Endometrium (tissue), 2 donors: ENCODE measurements around the gene TCF25.

Source experiments
- FAIRE-seq: peaks from 2 replicates; lab custom pipeline; 2012; peaks lifted over from hg19 to GRCh38; lab: Jason Lieb, UNC
- donor health status: control.
- donor health status: control.

Gene TCF25

DNA sequence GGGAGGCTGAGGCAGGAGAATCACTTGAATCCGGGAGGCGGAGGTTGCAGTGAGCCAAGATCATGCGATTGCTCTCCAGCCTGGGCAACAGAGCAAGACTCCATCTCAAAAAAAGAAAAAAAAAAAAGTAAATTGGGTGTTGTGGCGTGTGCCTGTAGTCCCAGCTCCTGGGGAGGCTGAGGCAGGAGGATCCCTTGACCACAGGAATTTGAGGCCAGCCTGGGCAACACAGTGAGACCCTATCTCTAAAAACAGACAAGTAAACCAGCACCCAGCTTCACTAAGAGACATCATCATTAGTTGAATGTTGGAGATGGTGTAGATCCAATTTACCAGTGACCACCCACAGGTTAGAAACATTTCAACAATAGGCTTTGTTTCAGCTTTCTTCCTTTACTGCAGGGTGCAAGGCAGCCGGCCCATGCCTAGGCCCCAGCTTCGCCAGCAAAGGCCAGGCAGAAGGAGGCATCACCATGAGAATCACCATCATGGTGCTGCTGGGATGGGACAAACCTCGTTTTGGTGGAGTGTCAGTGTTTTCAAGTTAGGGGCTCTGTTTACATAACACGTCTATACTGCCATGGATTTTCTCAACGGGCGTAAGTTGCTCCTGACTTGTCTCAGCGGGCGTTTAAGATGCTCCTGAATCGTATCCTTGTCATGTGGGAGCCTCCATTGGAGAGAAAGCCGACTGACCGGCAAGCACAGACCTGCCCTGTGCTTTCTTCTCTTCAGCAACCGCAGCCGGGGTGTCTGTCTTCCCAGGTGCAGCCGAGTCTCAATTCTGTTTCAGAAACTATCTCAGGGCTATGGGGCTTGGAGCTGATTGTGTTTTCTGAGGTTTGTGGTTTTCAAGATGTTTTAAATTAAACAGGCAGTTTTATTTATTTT lies 7.3 kb downstream of the TCF25 start:
- no peak for FAIRE-seq

GRCh38 chr16:89881368-89881730 lies 8.0 kb downstream of the TCF25 start:
- FAIRE-seq: no peak

- no peak for FAIRE-seq
Measured at GRCh38 chr16:89883346-89884040, 10.1 kb downstream of the TCF25 start.

DNA sequence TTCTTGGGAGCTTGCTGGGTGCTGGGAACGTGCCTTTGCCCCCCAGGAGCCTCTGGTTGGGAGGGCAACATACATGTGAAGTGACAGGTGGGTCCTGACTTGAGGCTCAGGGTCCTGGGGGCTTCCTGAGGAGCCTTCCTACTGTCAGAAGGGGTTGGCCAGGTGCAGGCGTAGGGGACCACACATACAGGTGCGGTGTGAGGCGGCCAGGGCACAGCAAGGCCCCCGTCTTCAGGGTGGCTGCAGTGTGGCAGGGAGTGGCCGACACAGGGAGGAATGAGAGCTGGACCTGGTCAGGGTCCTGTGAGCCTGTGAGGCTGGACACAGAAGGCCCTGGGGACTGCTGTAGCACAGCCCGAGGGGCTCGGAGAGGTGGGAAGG lies 10.6 kb downstream of the TCF25 start:
- no peak for FAIRE-seq

- no peak for FAIRE-seq
Measured at GRCh38 chr16:89887243-89887642, 13.9 kb downstream of the TCF25 start.

DNA sequence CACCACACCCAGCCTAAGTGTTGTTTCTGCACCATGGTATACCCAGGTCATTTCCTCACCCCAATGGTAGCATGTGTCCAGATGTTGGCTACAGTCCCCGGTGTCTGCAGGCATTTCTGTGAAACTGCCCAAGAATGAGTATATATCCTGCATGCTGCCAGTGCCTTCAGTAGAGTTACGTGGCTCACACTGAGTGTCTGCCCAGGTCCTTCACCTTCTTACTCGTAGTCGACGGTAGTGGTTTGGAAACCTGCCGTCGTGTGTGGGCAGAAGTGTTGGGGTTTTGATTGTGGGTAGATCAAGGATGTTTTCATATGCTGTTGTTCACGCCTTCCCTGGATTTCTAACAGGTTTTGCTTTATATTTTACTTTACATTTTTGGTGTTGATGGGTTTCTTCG lies 16.8 kb downstream of the TCF25 start:
- FAIRE-seq: no peak

DNA sequence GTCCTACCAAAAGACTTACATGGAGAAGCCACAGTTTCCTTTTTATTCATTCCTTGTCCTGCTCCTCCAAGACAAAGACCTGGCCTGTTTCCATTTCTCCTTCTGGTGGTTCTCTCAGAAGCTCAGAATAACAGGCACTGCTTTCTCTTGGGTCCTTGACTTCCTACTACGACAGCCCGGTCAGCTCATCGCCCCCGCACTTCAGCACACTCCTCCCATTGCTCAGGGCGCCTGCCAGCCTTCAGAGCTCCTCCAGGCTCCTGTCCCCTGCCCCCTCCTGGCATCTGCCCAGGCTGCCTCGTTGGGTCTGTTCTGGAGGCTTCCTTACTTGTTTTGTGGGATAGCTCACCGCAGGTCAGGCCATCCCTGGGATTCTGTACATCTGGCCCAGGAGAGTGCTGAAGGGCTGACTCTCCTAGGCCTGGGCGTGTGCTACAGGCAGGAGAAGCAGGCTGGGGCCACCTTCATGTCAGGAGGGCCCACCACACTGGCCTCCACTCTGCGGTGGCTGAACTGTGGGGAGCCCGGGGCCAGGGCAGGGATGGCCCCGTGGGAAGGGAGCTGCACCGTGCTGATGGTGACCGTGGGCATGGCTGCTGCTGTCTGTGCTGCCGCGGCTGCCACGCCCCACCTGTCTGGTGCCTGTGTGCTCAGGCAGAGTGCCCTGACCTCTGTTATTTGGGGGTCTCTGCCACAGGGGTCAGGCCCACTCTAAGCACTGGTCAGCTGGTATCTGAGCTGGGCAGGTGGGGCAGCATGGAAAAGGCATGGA lies 17.7 kb downstream of the TCF25 start:
- no peak for FAIRE-seq

GRCh38 chr16:89892055-89892630 lies 18.8 kb downstream of the TCF25 start:
- no peak for FAIRE-seq

DNA sequence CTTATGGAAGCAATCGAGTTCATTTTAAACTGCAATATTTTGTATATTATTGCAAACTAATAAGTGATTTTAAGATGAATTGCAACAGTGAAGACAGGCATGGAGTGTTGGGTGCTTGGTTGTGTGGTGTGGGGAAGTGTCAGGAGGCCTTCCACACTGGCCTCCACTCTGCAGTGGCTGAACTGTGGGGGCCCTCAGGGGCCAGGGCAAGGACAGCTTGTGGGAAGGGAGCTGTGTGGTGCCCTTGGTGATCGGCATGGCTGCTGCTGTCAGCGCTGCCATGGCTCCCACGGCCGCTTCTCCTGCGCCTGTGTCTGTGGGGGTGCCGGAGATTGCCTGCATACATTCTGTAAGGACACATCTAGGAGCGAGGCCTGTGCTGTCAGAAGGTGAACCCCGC lies 19.2 kb downstream of the TCF25 start:
- no peak for FAIRE-seq

- no peak for FAIRE-seq
Measured at GRCh38 chr16:89893642-89894548, 20.5 kb downstream of the TCF25 start.

DNA sequence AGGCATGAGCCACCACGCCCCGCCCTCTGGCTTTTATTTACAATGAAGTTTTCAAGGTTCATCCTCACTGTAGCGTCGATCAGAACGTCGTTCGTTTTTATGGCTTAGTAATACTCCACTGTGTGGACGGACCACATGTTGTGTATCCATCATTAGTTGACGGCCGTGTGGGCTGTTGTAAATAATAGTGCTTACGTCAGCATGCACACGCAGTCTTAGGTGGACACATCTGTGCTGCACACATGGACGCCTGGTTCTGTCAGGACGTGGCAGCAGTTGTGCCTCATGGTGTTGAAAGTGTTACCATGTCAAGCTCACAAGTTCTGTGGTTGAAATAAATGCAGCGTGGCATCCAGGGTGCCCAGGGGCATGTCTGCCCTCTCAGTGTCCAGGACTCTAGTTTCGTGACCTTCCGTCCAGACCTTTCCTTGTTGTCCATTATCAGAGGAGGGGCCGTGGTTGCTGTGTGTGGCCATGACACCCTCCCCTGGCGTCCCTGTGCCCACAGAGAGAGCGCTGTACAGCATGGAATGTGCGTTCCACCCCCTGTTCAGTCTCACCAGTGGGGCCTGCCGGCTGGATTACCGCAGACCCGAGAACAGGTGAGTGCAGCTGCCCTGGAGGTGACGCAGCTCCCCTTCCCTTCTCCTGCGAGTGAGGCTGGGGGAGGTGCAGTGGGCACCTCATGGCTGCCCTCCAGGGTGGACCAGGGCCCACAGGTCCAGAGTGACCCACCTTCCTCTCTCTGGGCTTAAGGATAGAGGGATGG lies 22.3 kb downstream of the TCF25 start:
- no peak for FAIRE-seq

DNA sequence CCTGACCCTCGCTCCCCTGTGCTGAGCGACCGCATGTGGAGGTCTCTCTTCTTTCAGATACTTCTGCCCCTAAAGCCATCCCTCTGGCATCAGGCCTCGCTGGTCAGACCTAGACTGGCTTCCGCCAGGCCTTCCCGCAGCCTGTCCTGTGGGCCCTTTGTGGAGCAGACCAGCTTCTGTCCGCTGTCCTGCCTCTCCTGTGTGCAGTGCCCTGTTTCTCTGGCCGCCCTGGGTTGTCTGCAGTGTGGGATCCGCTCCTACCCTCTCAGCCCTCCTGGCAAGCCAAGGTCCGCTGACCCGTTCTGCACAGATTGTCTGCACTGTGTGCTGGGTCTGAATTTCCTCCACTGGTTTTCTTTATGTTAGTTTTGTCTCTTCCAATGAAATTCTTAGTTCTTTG lies 23.8 kb downstream of the TCF25 start:
- no peak for FAIRE-seq

- FAIRE-seq: no peak
Measured at GRCh38 chr16:89898201-89898967, 25.0 kb downstream of the TCF25 start.

DNA sequence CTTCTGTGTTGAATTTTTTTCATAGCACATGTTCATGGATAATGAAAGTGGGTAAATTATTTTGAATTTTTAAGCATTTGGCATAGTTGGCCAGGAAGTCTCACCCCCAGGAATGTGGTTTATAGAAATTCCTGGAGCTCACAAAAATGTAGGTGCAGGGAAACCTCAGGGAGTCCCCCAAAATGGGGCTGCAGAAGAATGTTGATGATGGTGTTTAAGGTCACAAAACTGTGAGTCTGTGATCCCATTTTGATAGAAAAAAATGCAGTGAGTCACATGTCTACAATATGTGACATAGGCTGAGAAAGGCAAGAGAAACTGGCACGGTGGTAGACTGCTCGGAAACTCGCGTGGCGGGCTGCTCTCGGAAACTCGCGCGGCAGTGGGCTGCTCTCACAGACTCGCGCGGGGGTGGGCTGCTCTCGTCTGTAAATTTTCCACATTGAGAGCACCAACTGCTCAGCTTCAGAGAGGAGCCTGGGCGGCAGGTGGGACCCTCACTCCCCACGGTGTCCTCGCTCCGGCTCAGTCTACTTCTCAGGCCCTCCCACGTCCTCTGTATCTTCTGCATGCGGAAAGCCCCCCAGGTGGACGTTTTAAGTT lies 26.6 kb downstream of the TCF25 start:
- no peak for FAIRE-seq

- no peak for FAIRE-seq
Measured at GRCh38 chr16:89900885-89901284, 27.5 kb downstream of the TCF25 start.

- no peak for FAIRE-seq
Measured at GRCh38 chr16:89902980-89903379, 29.6 kb downstream of the TCF25 start.

- no peak for FAIRE-seq
Measured at GRCh38 chr16:89903908-89904515, 30.6 kb downstream of the TCF25 start.

DNA sequence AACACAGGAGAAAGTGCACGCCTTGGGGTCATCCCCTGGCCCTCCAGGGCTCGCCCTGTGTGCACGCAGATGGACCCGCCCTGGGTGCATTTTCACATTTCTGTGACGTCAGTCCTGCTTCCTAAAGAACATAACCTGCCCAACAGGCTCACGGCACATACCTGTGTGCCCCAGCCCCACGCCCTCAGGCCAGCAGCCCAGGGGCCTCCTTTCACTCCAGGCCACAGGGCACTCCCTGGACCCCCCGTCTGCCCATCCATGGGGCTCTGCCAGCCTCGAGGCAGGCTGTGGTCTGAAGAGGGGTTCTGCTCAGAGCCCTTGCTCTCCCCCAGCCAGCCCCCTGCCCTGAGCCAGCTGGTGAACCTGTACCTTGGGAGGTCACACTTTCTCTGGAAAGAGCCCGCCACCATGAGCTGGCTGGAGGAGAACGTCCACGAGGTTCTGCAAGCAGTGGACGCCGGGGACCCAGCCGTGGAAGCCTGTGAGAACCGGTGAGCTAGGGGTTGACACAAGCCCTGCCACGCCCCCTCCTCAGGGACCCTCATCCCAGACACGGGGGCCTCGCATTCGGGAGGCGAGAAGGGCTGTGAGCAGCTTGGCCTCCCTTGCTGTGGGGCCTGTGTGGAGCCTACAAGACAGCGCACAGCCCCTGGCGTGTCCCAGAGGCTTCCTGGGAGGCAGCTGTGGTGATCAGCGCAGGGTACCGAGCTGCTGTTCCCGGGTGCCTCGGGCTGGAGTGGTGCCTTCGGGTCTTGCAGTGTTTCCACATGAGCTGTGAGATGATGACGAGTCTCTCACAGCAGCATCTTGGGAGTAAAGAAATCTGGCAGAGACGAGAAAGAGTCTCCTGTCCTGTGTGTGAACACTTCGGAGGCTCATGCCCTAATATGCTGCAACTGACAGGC lies 31.5 kb downstream of the TCF25 start:
- no peak for FAIRE-seq
